VCaP (cell line): ENCODE results near the gene LAMA2.

Experiments
- H3K27ac ChIP-seq: fragments of 450-650 bp; 2 replicates; pipeline ENCODE4 v1.5.1; 2017
- TF ChIP-seq, protein P1 (sequence below): fragments of 450-650 bp; conservative IDR thresholded peaks from 2 replicates; pipeline ENCODE4 v1.5.1; 2017; ENCODE audit warnings: mild to moderate bottlenecking, moderate library complexity

Gene LAMA2

DNA sequence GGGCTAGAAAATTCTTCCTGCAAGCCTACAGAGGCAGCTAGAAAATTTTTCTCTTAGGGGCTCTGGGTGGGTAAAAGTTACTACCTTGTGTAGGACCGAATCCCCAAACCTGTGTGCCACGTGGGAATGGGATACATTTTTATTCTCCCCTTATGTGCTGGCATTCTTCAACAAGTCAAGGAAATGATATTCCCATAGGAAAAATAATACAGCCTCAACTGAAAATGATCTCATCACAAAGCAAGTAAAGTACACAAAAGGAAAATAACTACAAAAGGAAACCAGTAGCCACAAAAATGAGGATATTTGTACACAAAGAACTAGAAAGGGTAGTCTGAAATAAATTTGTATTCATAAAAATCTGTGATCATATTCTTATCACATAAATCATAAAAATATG is 298.1 kb downstream of the LAMA2 start:
- no peak overlapping the region for H3K27ac ChIP-seq
- TF ChIP-seq, protein P1, sequence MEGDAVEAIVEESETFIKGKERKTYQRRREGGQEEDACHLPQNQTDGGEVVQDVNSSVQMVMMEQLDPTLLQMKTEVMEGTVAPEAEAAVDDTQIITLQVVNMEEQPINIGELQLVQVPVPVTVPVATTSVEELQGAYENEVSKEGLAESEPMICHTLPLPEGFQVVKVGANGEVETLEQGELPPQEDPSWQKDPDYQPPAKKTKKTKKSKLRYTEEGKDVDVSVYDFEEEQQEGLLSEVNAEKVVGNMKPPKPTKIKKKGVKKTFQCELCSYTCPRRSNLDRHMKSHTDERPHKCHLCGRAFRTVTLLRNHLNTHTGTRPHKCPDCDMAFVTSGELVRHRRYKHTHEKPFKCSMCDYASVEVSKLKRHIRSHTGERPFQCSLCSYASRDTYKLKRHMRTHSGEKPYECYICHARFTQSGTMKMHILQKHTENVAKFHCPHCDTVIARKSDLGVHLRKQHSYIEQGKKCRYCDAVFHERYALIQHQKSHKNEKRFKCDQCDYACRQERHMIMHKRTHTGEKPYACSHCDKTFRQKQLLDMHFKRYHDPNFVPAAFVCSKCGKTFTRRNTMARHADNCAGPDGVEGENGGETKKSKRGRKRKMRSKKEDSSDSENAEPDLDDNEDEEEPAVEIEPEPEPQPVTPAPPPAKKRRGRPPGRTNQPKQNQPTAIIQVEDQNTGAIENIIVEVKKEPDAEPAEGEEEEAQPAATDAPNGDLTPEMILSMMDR: no peak

DNA sequence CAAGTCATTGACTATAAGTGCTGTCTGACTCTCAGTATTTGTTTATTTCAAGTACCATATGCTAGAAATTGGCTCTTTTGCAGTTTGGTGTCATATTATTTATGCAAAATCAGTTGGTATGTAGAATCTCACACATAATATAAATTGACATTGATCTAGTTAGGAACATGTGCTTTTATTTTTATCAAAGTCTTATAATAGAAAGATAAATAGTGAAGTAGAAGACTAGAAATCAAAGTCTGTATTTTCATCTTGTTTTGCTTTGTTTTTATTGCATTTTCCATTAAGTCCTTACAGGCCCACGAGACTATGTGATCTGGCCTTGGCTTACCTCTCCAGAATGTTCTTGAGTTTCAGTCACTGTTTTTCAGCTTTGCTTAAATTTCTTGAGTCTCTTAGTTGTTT is 300.3 kb downstream of the LAMA2 start:
- H3K27ac ChIP-seq: no peak overlapping the region
- TF ChIP-seq, protein P1: no peak

GRCh38 chr6:129183681-129184301 is 300.9 kb downstream of the LAMA2 start:
- H3K27ac ChIP-seq: no peak overlapping the region

GRCh38 chr6:129184324-129184723 is 301.4 kb downstream of the LAMA2 start:
- H3K27ac ChIP-seq: no peak overlapping the region
- TF ChIP-seq, protein P1: no peak

More at GRCh38 chr6:129183681-129184301, 300.9 kb downstream of the LAMA2 start:
- TF ChIP-seq, protein P1: no peak

DNA sequence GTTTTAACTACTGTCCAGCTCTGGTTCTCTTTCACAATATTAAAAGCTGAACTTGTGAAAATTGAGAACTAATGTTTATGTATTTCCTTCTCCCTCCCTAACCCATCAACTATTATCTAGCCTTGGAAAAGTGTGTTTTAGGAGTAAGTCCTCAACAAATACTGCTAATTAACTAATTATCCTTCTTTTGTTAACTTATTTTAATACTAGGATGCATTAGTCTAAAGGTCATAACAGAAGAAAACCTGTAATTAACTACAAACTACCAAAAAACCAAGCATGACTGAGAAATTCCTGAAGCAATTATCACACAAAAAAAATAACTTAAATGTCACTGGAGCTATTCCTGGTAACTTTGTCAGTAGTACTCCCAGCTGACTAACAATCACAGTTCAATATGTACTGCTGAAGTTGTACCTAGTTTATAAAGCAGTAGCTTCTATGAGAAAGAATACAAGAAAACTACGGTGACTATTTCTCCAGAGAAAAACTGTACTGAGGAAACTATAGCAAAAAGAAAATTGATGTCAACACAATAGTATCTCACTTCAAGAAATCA is 301.9 kb downstream of the LAMA2 start:
- TF ChIP-seq, protein P1: no peak
- no peak overlapping the region for H3K27ac ChIP-seq

DNA sequence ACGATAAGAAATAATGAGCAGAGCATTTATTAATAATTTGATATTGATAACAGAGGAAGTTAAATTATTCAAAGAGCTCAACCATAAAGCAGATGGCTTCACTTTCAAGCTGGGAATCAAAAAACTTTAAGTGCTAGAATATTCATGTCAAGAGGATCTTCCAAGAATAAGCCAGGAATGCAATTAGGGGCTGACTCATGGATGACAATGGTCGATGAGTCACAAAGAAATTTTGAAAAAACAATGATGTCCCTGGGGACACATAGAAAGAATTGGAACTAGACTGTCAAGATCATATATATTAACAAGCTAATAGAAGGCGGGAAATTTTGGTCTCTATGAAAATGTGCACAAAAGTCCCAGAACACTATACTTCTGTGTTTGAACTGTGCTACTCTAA is 304.1 kb downstream of the LAMA2 start:
- TF ChIP-seq, protein P1: no peak
- no peak overlapping the region for H3K27ac ChIP-seq

DNA sequence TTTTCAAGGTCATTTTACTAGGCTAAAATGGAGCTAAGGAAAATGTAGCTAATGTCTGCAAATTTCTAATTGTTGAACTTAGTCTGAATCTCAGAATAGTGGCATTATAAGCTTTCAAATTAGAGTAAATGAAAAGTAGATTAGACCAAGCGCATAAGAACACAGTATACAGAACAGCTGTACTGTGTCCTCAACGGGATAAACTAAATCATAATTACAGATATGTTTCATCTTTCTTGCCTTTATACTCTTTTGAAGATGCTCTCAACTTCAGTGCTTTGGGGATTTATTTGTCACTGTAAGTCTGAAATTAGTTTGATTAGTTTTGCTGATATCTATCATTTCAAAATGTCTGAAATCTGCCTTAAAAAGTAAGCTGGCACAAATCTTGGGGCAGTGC is 305.4 kb downstream of the LAMA2 start:
- TF ChIP-seq, protein P1: no peak
- H3K27ac ChIP-seq: no peak overlapping the region
